ENCODE results near the gene CISH.
A peak's percentile ranks its signal among the peaks of the same experiment; 100 is the strongest.

The CISH gene

GRCh38 chr3:50612970-50613846 is 1.6 kb upstream of the CISH start:
- no peak for DNase-seq (ENCODE audit: low read depth)

- DNase-seq (ENCODE audit: low read depth), result no peak
Observed at GRCh38 chr3:50612234-50612882, 784 bp upstream of the CISH start.

GRCh38 chr3:50610992-50611463 is 546 bp downstream of the CISH start:
- no peak for DNase-seq (ENCODE audit: low read depth)

- DNase-seq (ENCODE audit: low read depth), result no peak
Observed at GRCh38 chr3:50610181-50610971, 1.2 kb downstream of the CISH start.

GRCh38 chr3:50609763-50610085 is 1.9 kb downstream of the CISH start:
- no peak for DNase-seq (ENCODE audit: low read depth)

- no peak for DNase-seq (ENCODE audit: low read depth)
Observed at GRCh38 chr3:50609071-50609762, 2.4 kb downstream of the CISH start.

- no peak for DNase-seq (ENCODE audit: low read depth)
Observed at GRCh38 chr3:50608278-50608677, 3.3 kb downstream of the CISH start.

- no peak for DNase-seq (ENCODE audit: low read depth)
Observed at GRCh38 chr3:50607271-50608091, 4.1 kb downstream of the CISH start.

- DNase-seq (ENCODE audit: low read depth), result no peak
Observed at GRCh38 chr3:50606596-50606995, 5.0 kb downstream of the CISH start.

GRCh38 chr3:50605901-50606326 is 5.7 kb downstream of the CISH start:
- DNase-seq (ENCODE audit: low read depth), result no peak

- no peak for DNase-seq (ENCODE audit: low read depth)
Observed at GRCh38 chr3:50604628-50605588, 6.7 kb downstream of the CISH start.

GRCh38 chr3:50604110-50604621 is 7.4 kb downstream of the CISH start:
- no peak for DNase-seq (ENCODE audit: low read depth)

GRCh38 chr3:50603261-50604109 is 8.1 kb downstream of the CISH start:
- no peak for DNase-seq (ENCODE audit: low read depth)

- DNase-seq (ENCODE audit: low read depth), result no peak
Observed at GRCh38 chr3:50602595-50603191, 8.9 kb downstream of the CISH start.

- DNase-seq (ENCODE audit: low read depth), result peak; percentile 54
Observed at GRCh38 chr3:50600841-50601591, 10.6 kb downstream of the CISH start.

- DNase-seq (ENCODE audit: low read depth), result no peak
Observed at GRCh38 chr3:50600141-50600753, 11.3 kb downstream of the CISH start.

- DNase-seq (ENCODE audit: low read depth), result no peak
Observed at GRCh38 chr3:50599716-50600118, 11.9 kb downstream of the CISH start.

All from activated T-cell treated with anti-CD3 and anti-CD28 coated beads for 1 hour (primary cell).